NCI-H2029 treated with DMSO at 0.1 percent for 48 hours (cell line): ENCODE measurements around the gene GJA9.
"Not testable (repeated sequence)": the region's sequence is repeated elsewhere in the genome, so short reads cannot be mapped to it uniquely, and the experiment has no call there.

Source experiments
- DNase-seq: peaks from one replicate; lab custom pipeline; 2025; lab: John Stamatoyannopoulos, UW

The GJA9 gene

GRCh38 chr1:38881487-38881886 is at the start of gene GJA9:
TSS of gene GJA9 (minus strand) at chr1:38881587. CDS start at chr1:38876098, 5,489 bp downstream.
- no peak for DNase-seq

- DNase-seq, result no peak
These were observed 48.1 kb upstream of the GJA9 start for GRCh38 chr1:38929476-38929875.

GRCh38 chr1:38929054-38929453 is 47.7 kb upstream of the GJA9 start:
- no peak for DNase-seq

- no peak for DNase-seq
These were observed 44.7 kb upstream of the GJA9 start for GRCh38 chr1:38926091-38926490.

- DNase-seq, result no peak
These were observed 44.0 kb upstream of the GJA9 start for GRCh38 chr1:38925391-38925790.

- DNase-seq, result no peak
These were observed 42.2 kb upstream of the GJA9 start for GRCh38 chr1:38923607-38924006.

- DNase-seq, result no peak
These were observed 37.7 kb upstream of the GJA9 start for GRCh38 chr1:38919130-38919529.

GRCh38 chr1:38918568-38918967 is 37.2 kb upstream of the GJA9 start:
- DNase-seq, result no peak

GRCh38 chr1:38917772-38918171 is 36.4 kb upstream of the GJA9 start:
- no peak for DNase-seq

GRCh38 chr1:38917337-38917736 is 36.0 kb upstream of the GJA9 start:
- no peak for DNase-seq

- no peak for DNase-seq
These were observed 34.1 kb upstream of the GJA9 start for GRCh38 chr1:38915352-38915948.

- DNase-seq, result not testable (repeated sequence)
These were observed 33.5 kb upstream of the GJA9 start for GRCh38 chr1:38914908-38915307.

- no peak for DNase-seq
These were observed 27.4 kb upstream of the GJA9 start for GRCh38 chr1:38908821-38909220.

GRCh38 chr1:38905985-38906384 is 24.6 kb upstream of the GJA9 start:
- no peak for DNase-seq

- no peak for DNase-seq
These were observed 18.2 kb upstream of the GJA9 start for GRCh38 chr1:38899560-38899959.

- no peak for DNase-seq
These were observed 17.4 kb upstream of the GJA9 start for GRCh38 chr1:38898653-38899230.

GRCh38 chr1:38896169-38896568 is 14.8 kb upstream of the GJA9 start:
- DNase-seq, result no peak

GRCh38 chr1:38892976-38893375 is 11.6 kb upstream of the GJA9 start:
- DNase-seq, result no peak

- no peak for DNase-seq
These were observed 10.4 kb upstream of the GJA9 start for GRCh38 chr1:38891753-38892152.

- DNase-seq, result no peak
These were observed 8.2 kb upstream of the GJA9 start for GRCh38 chr1:38889589-38889988.

GRCh38 chr1:38888423-38889333 is 7.3 kb upstream of the GJA9 start:
- DNase-seq, result no peak

- no peak for DNase-seq
These were observed 3.7 kb upstream of the GJA9 start for GRCh38 chr1:38885092-38885491.

- no peak for DNase-seq
These were observed 5.6 kb downstream of the GJA9 start for GRCh38 chr1:38875811-38876210.
